H9 (cell line): ENCODE results near the gene LPP. TPM values are rescaled to one million over a fixed set of nuclear protein-coding genes. Genes with fewer than 3 reads are reported as not detected.

ENCODE experiments used
- DNase-seq: peaks from one replicate; pipeline ENCODE4 v3.0.0-alpha.2; 2017
- H2AFZ ChIP-seq: one replicate; pipeline ENCODE4 v1.6.1; 2013; ENCODE audit warnings: mild to moderate bottlenecking, low read length, control low read depth, moderate library complexity
- H2AK5ac ChIP-seq: 2 replicates; pipeline ENCODE4 v1.6.1; 2013; ENCODE audit warnings: low read length, control low read depth, mixed read lengths; ENCODE audit not compliant: insufficient read length
- H2BK120ac ChIP-seq: one replicate; pipeline ENCODE4 v1.6.1; 2013; ENCODE audit warnings: low read depth, mild to moderate bottlenecking, low read length, control low read depth, inconsistent platforms; ENCODE audit not compliant: poor library complexity, severe bottlenecking
- H2BK12ac ChIP-seq: 2 replicates; pipeline ENCODE4 v1.6.1; 2013; ENCODE audit warnings: low read length, control low read depth, mixed read lengths, low read depth; ENCODE audit not compliant: insufficient read length
- H2BK15ac ChIP-seq: 2 replicates; pipeline ENCODE4 v1.6.1; 2013; ENCODE audit warnings: low read depth, low read length, control low read depth
- H2BK20ac ChIP-seq: one replicate; pipeline ENCODE4 v1.6.1; 2013; ENCODE audit warnings: low read depth, mild to moderate bottlenecking, low read length, control low read depth, inconsistent platforms; ENCODE audit not compliant: poor library complexity, severe bottlenecking
- H2BK5ac ChIP-seq: 2 replicates; pipeline ENCODE4 v1.6.1; 2013; ENCODE audit warnings: low read length, control low read depth, mixed read lengths; ENCODE audit not compliant: insufficient read length
- H3K14ac ChIP-seq: 2 replicates; pipeline ENCODE4 v1.6.1; 2013; ENCODE audit warnings: low read length, control low read depth; ENCODE audit not compliant: insufficient read depth
- H3K18ac ChIP-seq: 2 replicates; pipeline ENCODE4 v1.6.1; 2013; ENCODE audit warnings: low read depth, mild to moderate bottlenecking, mixed read lengths, low read length, control low read depth; ENCODE audit not compliant: insufficient read length
- H3K23ac ChIP-seq: 2 replicates; pipeline ENCODE4 v1.6.1; 2013; ENCODE audit warnings: low read length, control low read depth, mixed read lengths, low read depth; ENCODE audit not compliant: insufficient read length
- H3K23me2 ChIP-seq: 2 replicates; pipeline ENCODE4 v1.6.1; 2013; ENCODE audit warnings: low read depth, mild to moderate bottlenecking, mixed read lengths, low read length, control low read depth; ENCODE audit not compliant: insufficient read length, poor library complexity, severe bottlenecking
- H3K27ac ChIP-seq: 2 replicates; pipeline ENCODE4 v1.5.1; 2013; ENCODE audit warnings: low read length, control low read depth, mixed read lengths, low read depth; ENCODE audit not compliant: insufficient read length
- H3K27me3 ChIP-seq: 2 replicates; pipeline ENCODE4 v1.6.1; 2013; ENCODE audit warnings: low read length, control low read depth, inconsistent platforms; ENCODE audit not compliant: insufficient read depth
- H3K4ac ChIP-seq: 2 replicates; pipeline ENCODE4 v1.6.1; 2013; ENCODE audit warnings: low read depth, mild to moderate bottlenecking, control low read depth, inconsistent platforms, low read length, moderate library complexity
- H3K4me1 ChIP-seq: 2 replicates; pipeline ENCODE4 v1.6.1; 2013; ENCODE audit warnings: low read length, control low read depth, inconsistent platforms; ENCODE audit not compliant: insufficient read depth
- H3K4me2 ChIP-seq: 2 replicates; pipeline ENCODE4 v1.6.1; 2013; ENCODE audit warnings: low read length, control low read depth, mixed read lengths; ENCODE audit not compliant: insufficient read length, insufficient read depth
- H3K56ac ChIP-seq: 2 replicates; pipeline ENCODE4 v1.6.1; 2013; ENCODE audit warnings: low read depth, mild to moderate bottlenecking, mixed read lengths, low read length, control low read depth; ENCODE audit not compliant: insufficient read length
- H3K79me1 ChIP-seq: 2 replicates; pipeline ENCODE4 v1.6.1; 2013; ENCODE audit warnings: low read depth, mild to moderate bottlenecking, moderate library complexity, low read length, control low read depth, inconsistent platforms; ENCODE audit not compliant: insufficient read depth, poor library complexity, severe bottlenecking
- H3K79me2 ChIP-seq: 2 replicates; pipeline ENCODE4 v1.6.1; 2013; ENCODE audit warnings: low read length, control low read depth, inconsistent platforms; ENCODE audit not compliant: insufficient read depth
- H3K9ac ChIP-seq: 2 replicates; pipeline ENCODE4 v1.6.1; 2013; ENCODE audit warnings: low read length, control low read depth, mixed read lengths; ENCODE audit not compliant: insufficient read length; ENCODE audit errors: extremely low read depth
- H3K9me3 ChIP-seq: one replicate; pipeline ENCODE4 v1.6.1; 2013; ENCODE audit warnings: low read depth, low read length, inconsistent platforms; ENCODE audit not compliant: control insufficient read depth
- H3T11ph ChIP-seq: one replicate; pipeline ENCODE4 v1.6.1; 2013; ENCODE audit warnings: mild to moderate bottlenecking, low read length, control low read depth, inconsistent platforms
- H4K20me1 ChIP-seq: one replicate; pipeline ENCODE4 v1.6.1; 2013; ENCODE audit not compliant: control insufficient read depth, insufficient read length, insufficient read depth
- H4K5ac ChIP-seq: 2 replicates; pipeline ENCODE4 v1.6.1; 2013; ENCODE audit warnings: low read depth, mild to moderate bottlenecking, mixed read lengths, low read length, control low read depth; ENCODE audit not compliant: insufficient read length
- H4K8ac ChIP-seq: replicated peaks from 2 replicates; pipeline ENCODE4 v1.6.1; 2013; ENCODE audit warnings: low read length, control low read depth, mixed read lengths, low read depth; ENCODE audit not compliant: insufficient read length
- H4K91ac ChIP-seq: 2 replicates; pipeline ENCODE4 v1.6.1; 2013; ENCODE audit warnings: low read depth, mild to moderate bottlenecking, moderate library complexity, mixed read lengths, low read length, control low read depth; ENCODE audit not compliant: insufficient read length
- H3K27ac Mint-ChIP-seq, 3 experiments: 2 replicates in 2 of 3; 3 replicates in 1 of 3; pipeline ENCODE4 v1.8.0; 2020 to 2021; ENCODE audit warnings: mixed read lengths in 3 of 3, mild to moderate bottlenecking in 1 of 3, moderate library complexity in 1 of 3
- H3K27me3 Mint-ChIP-seq: 2 replicates; pipeline ENCODE4 v1.8.0; 2021; ENCODE audit warnings: low read depth, mild to moderate bottlenecking, moderate library complexity, mixed read lengths
- H3K36me3 Mint-ChIP-seq, 3 experiments: 2 replicates in 2 of 3; 3 replicates in 1 of 3; pipeline ENCODE4 v1.8.0; 2020 to 2021; ENCODE audit warnings: low read depth in 3 of 3, mixed read lengths in 3 of 3; ENCODE audit not compliant: insufficient read depth in 1 of 3
- H3K4me1 Mint-ChIP-seq, 2 experiments: 2 replicates each; pipeline ENCODE4 v1.8.0; 2020; ENCODE audit warnings: mixed read lengths in 2 of 2
- H3K4me3 Mint-ChIP-seq, 2 experiments: 2 replicates in 1 of 2; 3 replicates in 1 of 2; pipeline ENCODE4 v1.8.0; 2020 to 2021; ENCODE audit warnings: mild to moderate bottlenecking in 2 of 2, mixed read lengths in 2 of 2, moderate library complexity in 1 of 2
- H3K9me3 Mint-ChIP-seq, 2 experiments: 2 replicates in 1 of 2; 3 replicates in 1 of 2; pipeline ENCODE4 v1.8.0; 2020; ENCODE audit warnings: mild to moderate bottlenecking in 2 of 2, mixed read lengths in 2 of 2, moderate library complexity in 1 of 2
- CTCF ChIP-seq: fragments of 200-600 bp; sonication (generic); conservative IDR thresholded peaks from 3 replicates; pipeline ENCODE4 v1.8.0; 2021; ENCODE audit warnings: antibody characterized with exemption, mild to moderate bottlenecking
- WGBS: extraction: QIAGEN DNeasy Blood & Tissue Kit; methylation state at CpG from one replicate; pipeline ENCODE4 v1.1.7; 2013; ENCODE audit warnings: missing lambda C conversion rate, low lambda C conversion rate, mixed read lengths; ENCODE audit not compliant: insufficient read length; ENCODE audit errors: extremely low coverage; 5-methylcytosine and 5-hydroxymethylcytosine counted together
- total RNA-seq: library from RNA; stranded (reverse); gene quantifications from 2 replicates; pipeline ENCODE4 v1.2.1, GENCODE V29; 2021

The LPP gene
- total RNA-seq, 1 experiment from 2014 or later = 64.6 TPM

DNA sequence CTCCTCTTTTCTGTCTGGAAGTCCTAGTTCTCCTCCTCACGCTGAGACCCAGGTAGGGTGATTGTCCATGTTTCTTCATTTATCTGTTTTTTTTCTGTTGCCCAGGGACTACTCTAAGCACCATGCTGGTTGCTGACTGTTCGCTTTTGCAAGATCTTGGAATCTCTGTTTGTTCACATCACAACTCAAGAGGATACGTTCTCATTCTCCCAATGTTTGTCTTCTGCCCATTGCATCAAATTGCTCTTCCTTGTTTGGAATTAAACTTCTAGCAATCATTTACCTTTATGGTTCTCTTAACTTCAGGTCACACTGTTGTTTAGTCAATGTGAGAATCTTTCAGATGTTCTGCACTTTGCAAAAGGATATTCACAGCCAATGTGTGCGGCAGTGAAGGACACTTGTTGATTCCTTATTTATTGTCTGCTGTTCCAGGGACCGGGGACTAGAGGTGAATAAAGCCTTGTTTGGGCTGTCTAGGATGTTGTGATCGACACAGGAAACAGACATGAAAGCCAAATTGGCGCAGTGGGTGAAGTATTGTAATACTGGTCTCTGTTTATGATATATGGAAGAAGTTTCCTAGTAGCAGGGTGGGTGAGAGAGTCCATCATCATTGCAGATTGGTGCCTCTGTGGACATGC is 24.5 kb downstream of the LPP start:
- no peak overlapping the region for H3K23ac ChIP-seq
- Mint-ChIP-seq H3K4me3 (no peak overlapping the region), H3K36me3 (no peaks in the 10 kb centered on the region; a peak in 1 of 7 replicates), H3K27me3 (no peaks in the 10 kb centered on the region), H3K9me3 (no peaks in the 10 kb centered on the region), H3K4me1 (peaks cover 20 to 23% of the 10 kb centered on the region in 2 experiments), H3K27ac (peak overlapping the region in 1 of 3 experiments; percentile 31; a peak in 4 of 7 replicates)
- peaks cover 2% of the 10 kb centered on the region for H4K20me1 ChIP-seq
- no peak overlapping the region for H2BK20ac ChIP-seq
- no peak overlapping the region for H3K27ac ChIP-seq
- peaks cover 3% of the 10 kb centered on the region; the same call in 1 of the 2 replicates for H3K79me2 ChIP-seq
- no peak overlapping the region for H2BK120ac ChIP-seq
- no peak overlapping the region for H2BK5ac ChIP-seq
- no peak overlapping the region for H3K4me2 ChIP-seq
- no peak overlapping the region for H4K5ac ChIP-seq
- H3K4me1 ChIP-seq = peaks cover 4% of the 10 kb centered on the region; the same call in 1 of the 2 replicates
- no peak overlapping the region for H4K8ac ChIP-seq
- TF ChIP-seq CTCF = no peak
- no peak overlapping the region for H2AK5ac ChIP-seq
- no peak overlapping the region for H3T11ph ChIP-seq
- no peaks in the 10 kb centered on the region for H3K27me3 ChIP-seq
- H2BK12ac ChIP-seq = no peak overlapping the region
- H2AFZ ChIP-seq = no peak overlapping the region
- no peak overlapping the region for H3K18ac ChIP-seq
- WGBS = no CpG with 5 or more reads among the region's 7 CpGs
- H3K9me3 ChIP-seq = no peaks in the 10 kb centered on the region
- H4K91ac ChIP-seq = no peak overlapping the region
- no peaks in the 10 kb centered on the region for H3K23me2 ChIP-seq
- H3K56ac ChIP-seq = no peak overlapping the region
- H3K79me1 ChIP-seq = no peaks in the 10 kb centered on the region
- no peak for DNase-seq
- H3K14ac ChIP-seq = no peak overlapping the region
- H3K9ac ChIP-seq = no peak overlapping the region
- H3K4ac ChIP-seq = no peak overlapping the region
- H2BK15ac ChIP-seq = no peak overlapping the region
